DMS153 treated with DMSO at 0.1 percent for 48 hours (cell line): Measurements from ENCODE around the gene ASB6.

ENCODE experiments used
- DNase-seq: peaks from one replicate; lab custom pipeline; 2025; ENCODE audit not compliant: unreplicated experiment; lab: John Stamatoyannopoulos, UW

The ASB6 gene

GRCh38 chr9:129626625-129627284 is 15.2 kb downstream of the ASB6 start:
- DNase-seq: no peak

GRCh38 chr9:129626079-129626624 is 15.8 kb downstream of the ASB6 start, which contains the start of gene NTMT1:
NTMT1 (plus strand) TSS chr9:129626163; CDS start chr9:129632704, 6,541 bp downstream.
- peak; percentile 51 for DNase-seq

- peak; percentile 50 for DNase-seq
Measured at GRCh38 chr9:129624947-129625346, 17.0 kb downstream of the ASB6 start.

DNA sequence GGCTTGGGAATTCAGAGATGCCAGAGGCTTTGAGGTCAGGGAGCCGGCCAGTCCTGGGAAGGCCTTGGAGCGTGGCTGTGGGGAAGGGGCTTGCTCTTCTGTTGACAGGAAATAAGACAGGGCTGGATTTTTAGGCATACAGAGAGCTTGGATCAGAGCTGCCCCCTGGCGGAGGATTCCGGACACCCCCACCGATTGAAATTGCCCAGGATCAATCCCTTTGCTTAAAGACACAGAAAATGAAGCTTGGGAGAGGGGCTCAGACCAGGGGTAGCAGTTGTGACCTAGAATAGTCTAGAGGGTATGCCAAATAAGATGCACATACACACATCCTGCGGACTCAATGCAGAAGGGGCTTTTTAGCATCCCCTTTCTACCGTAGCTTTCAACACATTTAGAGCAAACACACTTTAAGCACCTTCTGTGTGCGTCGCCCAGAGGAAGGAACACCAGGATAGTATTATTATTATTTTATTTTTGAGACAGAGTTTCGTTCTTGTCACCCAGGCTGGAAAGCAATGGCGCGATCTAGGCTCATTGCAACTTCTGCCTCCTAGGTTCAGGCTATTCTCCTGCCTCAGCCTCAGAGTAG is 17.7 kb downstream of the ASB6 start:
- DNase-seq: peak; percentile 42

GRCh38 chr9:129623331-129623730 is 18.6 kb downstream of the ASB6 start:
- DNase-seq: no peak

- no peak for DNase-seq
Measured at GRCh38 chr9:129620669-129621295, 21.2 kb downstream of the ASB6 start, which contains the start of gene C9orf50. C9orf50 (minus strand) TSS chr9:129621101; CDS start chr9:129620574, 527 bp downstream.

DNA sequence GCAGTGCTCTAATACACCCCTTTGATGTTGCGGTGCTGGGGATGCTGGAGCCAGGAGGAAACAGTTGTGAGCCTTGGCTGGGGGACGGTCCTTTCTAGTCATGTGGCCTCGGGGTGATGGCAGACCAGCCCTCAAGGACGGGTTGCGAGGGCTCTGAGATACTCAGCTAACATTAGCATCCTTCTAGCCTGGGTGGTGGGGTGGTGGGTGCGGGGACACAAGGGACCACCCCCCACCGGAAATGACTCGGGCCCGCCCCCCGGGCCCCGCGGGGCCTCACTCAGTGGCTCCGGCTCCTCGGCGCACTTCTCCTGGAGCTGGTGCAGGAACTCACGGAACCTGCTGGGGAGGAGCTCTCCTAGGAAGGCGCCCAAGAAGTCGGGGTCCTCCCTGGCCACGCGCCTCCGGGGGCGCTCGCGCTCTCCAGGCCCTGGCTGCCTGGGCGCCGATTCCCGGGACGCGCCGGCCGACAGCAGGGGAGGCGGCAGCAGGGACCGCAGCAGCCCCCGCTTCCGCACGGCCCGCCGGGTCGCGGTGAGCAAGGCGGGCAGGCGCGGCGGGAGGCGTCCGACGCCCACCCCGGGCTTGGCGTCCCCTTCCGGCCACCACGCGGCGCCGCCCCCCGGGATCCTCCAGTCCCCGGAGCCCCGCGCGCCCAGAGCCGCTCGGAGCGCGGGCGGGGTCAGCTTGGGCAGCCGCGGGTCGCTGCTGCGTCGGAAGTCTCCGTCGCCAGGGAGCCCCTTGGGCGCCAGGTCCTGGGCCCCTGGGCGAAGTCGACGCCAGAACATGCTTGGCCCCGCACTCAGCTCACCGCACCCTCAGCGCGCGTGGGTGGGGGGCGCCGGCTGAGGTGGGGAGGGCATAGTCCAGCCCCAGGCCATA is 21.9 kb downstream of the ASB6 start:
- no peak for DNase-seq

GRCh38 chr9:129617167-129617566 is 24.8 kb downstream of the ASB6 start:
- no peak for DNase-seq

- DNase-seq: no peak
Measured at GRCh38 chr9:129615407-129616285, 26.3 kb downstream of the ASB6 start.

DNA sequence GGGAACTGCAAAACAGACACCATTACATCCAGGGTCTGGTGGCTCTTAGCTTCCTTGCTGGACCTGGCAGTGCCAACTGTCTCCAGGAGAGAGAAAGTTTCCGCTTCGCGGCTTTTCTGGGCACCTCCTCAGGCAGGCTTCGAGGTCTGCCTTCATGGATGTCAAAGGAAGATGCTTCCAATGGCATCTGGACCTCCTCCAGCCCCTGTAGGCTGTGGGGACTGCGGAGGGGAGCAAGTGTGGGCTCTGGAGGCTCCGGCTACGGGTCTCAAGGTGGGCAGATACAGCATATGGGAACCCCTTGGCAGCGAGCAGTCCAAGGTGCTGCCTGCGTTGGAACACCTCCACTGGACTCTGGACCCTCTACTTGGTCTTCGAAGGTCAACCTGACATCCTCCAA is 27.0 kb downstream of the ASB6 start:
- no peak for DNase-seq

DNA sequence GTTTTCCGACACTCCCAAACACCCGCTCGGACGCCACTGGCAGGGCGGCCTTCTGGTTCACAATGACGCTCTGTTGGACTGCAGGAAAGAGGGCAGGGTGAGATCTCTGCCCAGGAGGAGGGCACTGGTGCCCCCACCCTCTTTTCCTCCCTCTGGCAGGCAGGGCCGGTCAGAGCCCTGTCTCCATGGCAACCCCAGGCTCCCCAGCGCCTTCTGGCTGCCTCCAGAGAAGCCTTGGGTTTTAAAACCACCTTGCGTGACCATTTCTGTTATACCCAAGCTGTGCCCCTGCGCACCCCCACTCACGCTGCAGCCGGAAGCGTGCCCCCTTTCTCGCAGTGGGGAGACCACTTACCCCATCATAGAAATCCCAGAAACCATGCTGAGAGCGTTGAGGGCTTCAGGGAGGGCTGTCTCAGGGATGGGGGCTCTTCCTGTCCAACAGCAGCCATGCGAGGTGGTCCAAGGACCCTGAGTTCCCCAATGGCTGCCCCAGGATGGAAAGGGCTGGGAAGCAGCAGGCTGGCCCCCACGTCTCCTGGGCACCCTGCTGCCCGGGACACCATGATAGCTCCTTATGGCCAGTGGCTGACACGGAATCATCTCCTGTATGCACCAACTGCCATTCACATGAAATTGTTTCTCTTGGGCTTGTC is 28.3 kb downstream of the ASB6 start:
- DNase-seq: no peak

GRCh38 chr9:129612815-129613519 is 29.0 kb downstream of the ASB6 start:
- no peak for DNase-seq

GRCh38 chr9:129612123-129612522 is 29.8 kb downstream of the ASB6 start:
- no peak for DNase-seq

- DNase-seq: no peak
Measured at GRCh38 chr9:129611307-129611800, 30.6 kb downstream of the ASB6 start.

DNA sequence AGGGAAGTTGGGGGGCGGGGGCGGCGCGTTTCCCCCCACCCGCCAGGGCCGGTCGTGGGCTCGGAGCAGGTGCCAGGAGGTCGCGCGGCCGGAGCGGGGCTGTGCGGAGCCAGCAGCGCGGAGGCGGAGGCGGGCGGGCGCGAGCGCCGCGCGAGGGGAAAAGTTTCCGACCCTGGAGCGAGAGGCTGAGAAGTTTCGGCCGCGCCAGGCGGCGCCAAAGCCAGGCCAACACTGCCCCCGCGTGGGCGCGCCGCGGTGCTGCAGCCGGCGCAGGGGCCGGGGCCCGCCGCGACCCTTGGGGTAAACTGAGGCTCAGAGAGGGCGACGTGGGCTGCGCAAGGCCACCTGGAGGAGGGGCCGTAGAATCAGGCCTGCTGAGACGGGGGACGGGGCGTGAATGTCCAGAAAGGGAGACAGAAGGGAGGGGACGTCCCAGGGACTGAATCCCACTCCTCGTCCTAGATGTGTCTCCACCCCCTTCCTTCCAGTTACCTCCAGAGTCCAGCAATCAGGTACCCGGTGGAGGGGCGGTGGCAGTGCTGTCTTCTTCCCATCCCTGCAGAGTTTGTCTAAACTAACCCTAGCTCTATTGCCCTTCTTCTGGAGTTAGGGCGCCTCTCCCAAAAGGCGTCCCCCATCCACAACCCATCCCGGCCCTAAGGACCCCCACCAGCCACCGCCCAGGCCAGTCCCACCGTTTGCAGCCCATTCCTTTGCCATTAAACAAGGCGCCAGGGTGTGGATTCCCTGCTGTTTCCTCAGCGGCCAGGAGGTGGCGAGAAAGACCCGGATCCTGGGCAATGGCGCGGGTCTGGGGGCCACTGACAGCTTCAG is 31.3 kb downstream of the ASB6 start:
- peak; percentile 49 for DNase-seq

- no peak for DNase-seq
Measured at GRCh38 chr9:129610213-129610472, 31.8 kb downstream of the ASB6 start.

DNA sequence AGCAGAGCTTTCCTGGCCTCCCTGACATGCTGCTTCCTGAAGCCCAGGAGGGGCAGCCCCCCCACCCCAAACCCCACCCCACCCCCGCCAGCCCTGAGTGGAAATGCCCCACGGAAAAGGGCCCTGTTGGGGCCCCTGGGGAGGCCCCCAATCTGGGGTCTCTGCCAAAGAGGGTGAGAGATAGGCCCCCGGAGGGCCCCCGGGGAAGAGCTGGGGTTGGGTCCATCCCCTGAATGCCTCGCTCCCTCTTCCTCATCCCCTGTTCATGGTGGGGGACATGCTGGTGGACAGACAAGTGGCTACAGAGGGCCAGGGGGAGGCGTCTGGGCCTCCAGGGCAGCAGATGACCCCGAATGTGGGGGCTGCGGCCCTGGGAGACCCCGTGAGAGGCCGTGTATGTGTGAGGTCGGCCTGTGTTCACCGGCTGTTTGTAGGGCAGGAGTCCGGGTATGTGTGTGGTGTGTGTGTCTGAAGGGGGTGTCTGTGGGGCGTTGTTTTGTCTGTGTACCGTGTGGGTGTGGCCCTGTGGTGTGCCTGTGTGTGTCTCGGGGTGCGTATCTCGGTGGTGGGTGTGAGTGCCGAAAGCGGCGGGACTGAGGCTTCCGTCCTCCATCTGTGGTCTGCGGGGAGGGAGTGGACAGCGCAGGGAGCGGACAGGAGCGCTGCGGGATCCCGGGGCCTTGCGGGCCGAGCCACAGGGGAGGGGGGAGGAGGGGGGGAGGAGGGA is 32.3 kb downstream of the ASB6 start:
- no peak for DNase-seq
